Measurements from ENCODE around the gene MLPH. TPM values are rescaled to one million over a fixed set of nuclear protein-coding genes. Genes with fewer than 3 reads are reported as not detected.
A peak's percentile ranks its signal among the peaks of the same experiment; 100 is the strongest.

The MLPH gene
- polyA plus RNA-seq, 1 of the 3 experiments (the other 2 are of a cell fraction), result 93.6 TPM

- TF ChIP-seq CTCF (IDR thresholded peaks at IDR 0.05) (no peak), TCF12 (IDR thresholded peaks at IDR 0.05) (no peak), JUND (IDR thresholded peaks at IDR 0.05) (no peak), TEAD4 (IDR thresholded peaks at IDR 0.05; ENCODE audit: borderline replicate concordance, insufficient read depth) (no peak)
Measured at GRCh38 chr2:237524631-237525030, 37.6 kb downstream of the MLPH start (continued).

GRCh38 chr2:237525559-237526157 lies 38.6 kb downstream of the MLPH start:
- Histone ChIP-seq H3F3A (replicated peaks; ENCODE audit: insufficient read depth) (peaks cover 8% of the 10 kb centered on the region), H3K4me1 (ENCODE audit: control insufficient read depth in 1 of 2, insufficient read depth in 2 of 2, low read depth in 1 of 2, low read length in 1 of 2) (peaks cover 0 to 6% of the 10 kb centered on the region in 2 experiments; a peak in 1 of 4 replicates), H3K27ac (ENCODE audit: low read depth in 2 of 2, low read length in 1 of 2) (no peak overlapping the region), H3K36me3 (replicated peaks in 1 of 2; ENCODE audit: control insufficient read depth in 1 of 2, insufficient read depth in 2 of 2, low read length in 1 of 2) (peaks cover 15 to 76% of the 10 kb centered on the region in 2 experiments), H2AFZ (ENCODE audit: low read depth) (no peak overlapping the region), H3K9me2 (no peaks in the 10 kb centered on the region), H3K9me3 (no peaks in the 10 kb centered on the region), H4K20me1 (ENCODE audit: insufficient read depth) (no peaks in the 10 kb centered on the region), H3K9ac (no peak overlapping the region), H3K4me2 (no peak overlapping the region), H3K79me2 (ENCODE audit: insufficient read depth) (peaks cover 10% of the 10 kb centered on the region; the same call in 1 of the 2 replicates), H3K27me3 (ENCODE audit: insufficient read depth) (no peaks in the 10 kb centered on the region), H3K4me3 (ENCODE audit: low read depth in 2 of 2, low read length in 1 of 2) (no peak overlapping the region)
- DNase-seq, result peak; percentile 15
- ChIA-PET POLR2A (no interaction called here), CTCF (interaction anchor here (1.5 to 5.8 kb wide), 2 partner anchors 12 to 46 kb away, joined by 13 to 42 read pairs; no protein-coding TSS in a partner anchor)
- WGBS (ENCODE audit: low lambda C conversion rate), result 95% methylated on average over 8 of the region's 17 CpGs
- TF ChIP-seq FOXM1 (IDR thresholded peaks at IDR 0.05; ENCODE audit: low read depth) (no peak), REST (IDR thresholded peaks at IDR 0.05; ENCODE audit: low read depth, low read length) (no peak), SMC3 (IDR thresholded peaks at IDR 0.05; ENCODE audit: low read depth, low read length) (no peak), TEAD4 (IDR thresholded peaks at IDR 0.05; ENCODE audit: borderline replicate concordance, insufficient read depth) (no peak), POLR2AphosphoS5 (IDR thresholded peaks at IDR 0.05; ENCODE audit: low read depth, low read length) (no peak), MEF2A (IDR thresholded peaks at IDR 0.05; ENCODE audit: borderline replicate concordance, low read depth) (no peak), MAX (IDR thresholded peaks at IDR 0.05; ENCODE audit: low read depth) (no peak), GATA2 (CRISPR knock-in tag; IDR thresholded peaks at IDR 0.05) (no peak), FOSL2 (IDR thresholded peaks at IDR 0.05; ENCODE audit: borderline replicate concordance, low read depth) (no peak), NFIC (IDR thresholded peaks at IDR 0.05; ENCODE audit: borderline replicate concordance) (no peak), FOXJ3 (CRISPR knock-in tag; IDR thresholded peaks at IDR 0.05) (no peak), EP300 (IDR thresholded peaks at IDR 0.05; ENCODE audit: borderline replicate concordance in 1 of 2, low read depth in 1 of 2, low read length in 1 of 2) (no peak), NRF1 (IDR thresholded peaks at IDR 0.05; ENCODE audit: low read depth, low read length) (no peak), YY1 (IDR thresholded peaks at IDR 0.05; ENCODE audit: low read depth) (no peak), TAF1 (IDR thresholded peaks at IDR 0.05; ENCODE audit: borderline replicate concordance, low read depth, low read length) (no peak), RFX5 (IDR thresholded peaks at IDR 0.05; ENCODE audit: low read length) (no peak)
- TF ChIP-seq, protein P1, sequence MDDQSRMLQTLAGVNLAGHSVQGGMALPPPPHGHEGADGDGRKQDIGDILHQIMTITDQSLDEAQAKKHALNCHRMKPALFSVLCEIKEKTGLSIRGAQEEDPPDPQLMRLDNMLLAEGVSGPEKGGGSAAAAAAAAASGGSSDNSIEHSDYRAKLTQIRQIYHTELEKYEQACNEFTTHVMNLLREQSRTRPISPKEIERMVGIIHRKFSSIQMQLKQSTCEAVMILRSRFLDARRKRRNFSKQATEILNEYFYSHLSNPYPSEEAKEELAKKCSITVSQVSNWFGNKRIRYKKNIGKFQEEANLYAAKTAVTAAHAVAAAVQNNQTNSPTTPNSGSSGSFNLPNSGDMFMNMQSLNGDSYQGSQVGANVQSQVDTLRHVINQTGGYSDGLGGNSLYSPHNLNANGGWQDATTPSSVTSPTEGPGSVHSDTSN (IDR thresholded peaks at IDR 0.05), result no peak
- TF ChIP-seq, protein P2, sequence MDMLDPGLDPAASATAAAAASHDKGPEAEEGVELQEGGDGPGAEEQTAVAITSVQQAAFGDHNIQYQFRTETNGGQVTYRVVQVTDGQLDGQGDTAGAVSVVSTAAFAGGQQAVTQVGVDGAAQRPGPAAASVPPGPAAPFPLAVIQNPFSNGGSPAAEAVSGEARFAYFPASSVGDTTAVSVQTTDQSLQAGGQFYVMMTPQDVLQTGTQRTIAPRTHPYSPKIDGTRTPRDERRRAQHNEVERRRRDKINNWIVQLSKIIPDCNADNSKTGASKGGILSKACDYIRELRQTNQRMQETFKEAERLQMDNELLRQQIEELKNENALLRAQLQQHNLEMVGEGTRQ (IDR thresholded peaks at IDR 0.05; ENCODE audit: borderline replicate concordance, low read depth, low read length), result no peak
- TF ChIP-seq, protein P3, sequence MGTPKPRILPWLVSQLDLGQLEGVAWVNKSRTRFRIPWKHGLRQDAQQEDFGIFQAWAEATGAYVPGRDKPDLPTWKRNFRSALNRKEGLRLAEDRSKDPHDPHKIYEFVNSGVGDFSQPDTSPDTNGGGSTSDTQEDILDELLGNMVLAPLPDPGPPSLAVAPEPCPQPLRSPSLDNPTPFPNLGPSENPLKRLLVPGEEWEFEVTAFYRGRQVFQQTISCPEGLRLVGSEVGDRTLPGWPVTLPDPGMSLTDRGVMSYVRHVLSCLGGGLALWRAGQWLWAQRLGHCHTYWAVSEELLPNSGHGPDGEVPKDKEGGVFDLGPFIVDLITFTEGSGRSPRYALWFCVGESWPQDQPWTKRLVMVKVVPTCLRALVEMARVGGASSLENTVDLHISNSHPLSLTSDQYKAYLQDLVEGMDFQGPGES (IDR thresholded peaks at IDR 0.05; ENCODE audit: low read depth, low read length), result no peak
